Natural killer cell (primary cell): ENCODE measurements around the gene HPGDS. TPM values are rescaled to one million over a fixed set of nuclear protein-coding genes. Genes with fewer than 3 reads are reported as not detected.

Source experiments
- ATAC-seq, 3 donors: fragments of 150-1000 bp in 2 of 3; fragments of 200-7000 bp in 1 of 3; cut with Tn5 transposase; 1 replicate in 1 of 3; 2 replicates in 2 of 3; pipeline ENCODE4 v1.10.0; 2021; ENCODE audit warnings: mild to moderate bottlenecking in 2 of 3, moderate library complexity in 2 of 3
- DNase-seq, 2 donors: peaks; one replicate each; pipeline versions ENCODE4 v3.0.0 to v3.0.0-alpha.2; 2013 to 2021; ENCODE audit warnings: mixed read lengths in 1 of 2
- H3K27ac ChIP-seq: one replicate; pipeline ENCODE4 v1.5.1; 2013; ENCODE audit warnings: mild to moderate bottlenecking, low read length
- H3K27me3 ChIP-seq: one replicate; pipeline ENCODE4 v1.6.1; 2013; ENCODE audit warnings: low read length; ENCODE audit not compliant: control insufficient read depth, insufficient read depth
- H3K36me3 ChIP-seq: one replicate; pipeline ENCODE4 v1.6.1; 2013; ENCODE audit warnings: low read length; ENCODE audit not compliant: control insufficient read depth, insufficient read depth
- H3K4me1 ChIP-seq: one replicate; pipeline ENCODE4 v1.6.1; 2013; ENCODE audit warnings: low read length; ENCODE audit not compliant: control insufficient read depth, insufficient read depth
- H3K4me3 ChIP-seq: one replicate; pipeline ENCODE4 v1.5.1; 2013; ENCODE audit warnings: low read length
- H3K9me3 ChIP-seq: one replicate; pipeline ENCODE4 v1.6.1; 2013; ENCODE audit warnings: low read length; ENCODE audit not compliant: control insufficient read depth, insufficient read depth
- H3K27ac Mint-ChIP-seq, 2 donors: one replicate each; pipeline ENCODE4 v1.8.0; 2022; ENCODE audit warnings: mild to moderate bottlenecking in 2 of 2, mixed read lengths in 2 of 2, moderate library complexity in 1 of 2
- H3K27me3 Mint-ChIP-seq, 2 donors: one replicate each; pipeline ENCODE4 v1.8.0; 2022; ENCODE audit warnings: low read depth in 2 of 2, mixed read lengths in 2 of 2
- H3K36me3 Mint-ChIP-seq: one replicate; pipeline ENCODE4 v1.8.0; 2022; ENCODE audit warnings: mixed read lengths
- H3K4me1 Mint-ChIP-seq, 2 donors: one replicate each; pipeline ENCODE4 v1.8.0; 2022; ENCODE audit warnings: mixed read lengths in 2 of 2
- H3K4me3 Mint-ChIP-seq: one replicate; pipeline ENCODE4 v1.8.0; 2022; ENCODE audit warnings: mild to moderate bottlenecking, moderate library complexity, mixed read lengths
- H3K9me3 Mint-ChIP-seq, 2 donors: one replicate each; pipeline ENCODE4 v1.8.0; 2022; ENCODE audit warnings: mixed read lengths in 2 of 2
- CTCF ChIP-seq: fragments of 200-600 bp; IDR thresholded peaks from one replicate; pipeline ENCODE4 v1.8.0; 2022; ENCODE audit warnings: antibody characterized with exemption
- WGBS: methylation state at CpG from one replicate; pipeline ENCODE4 v1.1.7; 2013; ENCODE audit warnings: missing lambda C conversion rate; ENCODE audit not compliant: insufficient coverage; 5-methylcytosine and 5-hydroxymethylcytosine counted together
- intact Hi-C: fragments of 100-400 bp; cut with micrococcal nuclease; formaldehyde crosslinking; loops from one replicate; pipeline ENCODE4 v1.14.2; 2022
- total RNA-seq, 4 donors: library from RNA; stranded (reverse); fragments of 120-200 nt in 1 of 4; gene quantifications; one replicate each; pipeline versions ENCODE4 v1.2.3 to v1.2.4, GENCODE V29; 2013 to 2022

HPGDS gene
- total RNA-seq, 3 donors from 2014 or later (not counting 1 experiment from before 2014, with no cell fraction given): 0.36 to 4.3 TPM; not detected in 1

- H3K27me3 ChIP-seq: no peaks in the 10 kb centered on the region
- intact Hi-C loops: no loop called here
- H3K9me3 ChIP-seq: no peaks in the 10 kb centered on the region
- H3K36me3 ChIP-seq: peaks cover 63% of the 10 kb centered on the region
- no peak overlapping the region for H3K27ac ChIP-seq
- 100% methylated on average over 2 of the region's 3 CpGs for WGBS
- H3K4me1 Mint-ChIP-seq: no peaks in the 10 kb centered on the region
- no peak for TF ChIP-seq CTCF
- H3K27ac Mint-ChIP-seq: no peak overlapping the region
- ATAC-seq (no peak), DNase-seq (no peak)
- H3K36me3 Mint-ChIP-seq: peaks cover 20% of the 10 kb centered on the region
- H3K4me1 ChIP-seq: no peaks in the 10 kb centered on the region
- no peak overlapping the region for H3K4me3 Mint-ChIP-seq
- no peak overlapping the region for H3K4me3 ChIP-seq
- H3K27me3 Mint-ChIP-seq: no peaks in the 10 kb centered on the region
- no peaks in the 10 kb centered on the region for H3K9me3 Mint-ChIP-seq
Observed at GRCh38 chr4:94277534-94277933, 65.1 kb downstream of the HPGDS start.

GRCh38 chr4:94276204-94276603 lies 66.4 kb downstream of the HPGDS start:
- H3K4me1 Mint-ChIP-seq: no peaks in the 10 kb centered on the region

GRCh38 chr4:94274912-94275311 lies 67.7 kb downstream of the HPGDS start:
- Mint-ChIP-seq H3K4me1 (no peaks in the 10 kb centered on the region), H3K4me3 (no peak overlapping the region), H3K27ac (no peak overlapping the region), H3K27me3 (no peaks in the 10 kb centered on the region), H3K9me3 (no peaks in the 10 kb centered on the region), H3K36me3 (peaks cover 28% of the 10 kb centered on the region)
- Histone ChIP-seq H3K27me3 (no peaks in the 10 kb centered on the region), H3K4me3 (no peak overlapping the region), H3K36me3 (peaks cover 55% of the 10 kb centered on the region), H3K4me1 (no peaks in the 10 kb centered on the region), H3K9me3 (no peaks in the 10 kb centered on the region), H3K27ac (no peak overlapping the region)
- WGBS: 100% methylated on average over 2 of the region's 3 CpGs
- ATAC-seq (no peak), DNase-seq (no peak)
- intact Hi-C loops: no loop called here
- no peak for TF ChIP-seq CTCF

More at GRCh38 chr4:94276204-94276603, 66.4 kb downstream of the HPGDS start:
- no peak for DNase-seq
- Histone ChIP-seq H3K4me3 (no peak overlapping the region), H3K36me3 (peaks cover 58% of the 10 kb centered on the region), H3K27me3 (no peaks in the 10 kb centered on the region), H3K27ac (no peak overlapping the region), H3K9me3 (no peaks in the 10 kb centered on the region), H3K4me1 (no peaks in the 10 kb centered on the region)
- Mint-ChIP-seq H3K27ac (no peak overlapping the region), H3K36me3 (peaks cover 23% of the 10 kb centered on the region), H3K4me3 (no peak overlapping the region), H3K27me3 (no peaks in the 10 kb centered on the region), H3K9me3 (no peaks in the 10 kb centered on the region)
- TF ChIP-seq CTCF: no peak
- intact Hi-C loops: no loop called here
- WGBS: 97% methylated on average over 6 of the region's 7 CpGs
- no peak for ATAC-seq

- intact Hi-C loops: no loop called here
- no peaks in the 10 kb centered on the region for H3K27me3 Mint-ChIP-seq
- peaks cover 29% of the 10 kb centered on the region for H3K36me3 ChIP-seq
- H3K9me3 Mint-ChIP-seq: no peaks in the 10 kb centered on the region
- no peak overlapping the region for H3K4me3 Mint-ChIP-seq
- H3K4me1 Mint-ChIP-seq: no peaks in the 10 kb centered on the region
- no peaks in the 10 kb centered on the region for H3K9me3 ChIP-seq
- no peak for TF ChIP-seq CTCF
- H3K4me3 ChIP-seq: no peak overlapping the region
- no peaks in the 10 kb centered on the region for H3K4me1 ChIP-seq
- 67% methylated on average over 2 of the region's 2 CpGs for WGBS
- ATAC-seq (no peak), DNase-seq (no peak)
- H3K27me3 ChIP-seq: no peaks in the 10 kb centered on the region
- no peak overlapping the region for H3K27ac ChIP-seq
- peaks cover 14% of the 10 kb centered on the region for H3K36me3 Mint-ChIP-seq
- H3K27ac Mint-ChIP-seq: no peak overlapping the region
Observed at GRCh38 chr4:94271248-94271647, 71.4 kb downstream of the HPGDS start.
